HG03460 (cell line): Measurements from ENCODE around the gene SOWAHB.

Experiments used
- ATAC-seq: cut with Tn5 transposase; IDR thresholded peaks from one replicate; pipeline ENCODE4 v1.9.1; 2021; ENCODE audit not compliant: unreplicated experiment

Gene SOWAHB

DNA sequence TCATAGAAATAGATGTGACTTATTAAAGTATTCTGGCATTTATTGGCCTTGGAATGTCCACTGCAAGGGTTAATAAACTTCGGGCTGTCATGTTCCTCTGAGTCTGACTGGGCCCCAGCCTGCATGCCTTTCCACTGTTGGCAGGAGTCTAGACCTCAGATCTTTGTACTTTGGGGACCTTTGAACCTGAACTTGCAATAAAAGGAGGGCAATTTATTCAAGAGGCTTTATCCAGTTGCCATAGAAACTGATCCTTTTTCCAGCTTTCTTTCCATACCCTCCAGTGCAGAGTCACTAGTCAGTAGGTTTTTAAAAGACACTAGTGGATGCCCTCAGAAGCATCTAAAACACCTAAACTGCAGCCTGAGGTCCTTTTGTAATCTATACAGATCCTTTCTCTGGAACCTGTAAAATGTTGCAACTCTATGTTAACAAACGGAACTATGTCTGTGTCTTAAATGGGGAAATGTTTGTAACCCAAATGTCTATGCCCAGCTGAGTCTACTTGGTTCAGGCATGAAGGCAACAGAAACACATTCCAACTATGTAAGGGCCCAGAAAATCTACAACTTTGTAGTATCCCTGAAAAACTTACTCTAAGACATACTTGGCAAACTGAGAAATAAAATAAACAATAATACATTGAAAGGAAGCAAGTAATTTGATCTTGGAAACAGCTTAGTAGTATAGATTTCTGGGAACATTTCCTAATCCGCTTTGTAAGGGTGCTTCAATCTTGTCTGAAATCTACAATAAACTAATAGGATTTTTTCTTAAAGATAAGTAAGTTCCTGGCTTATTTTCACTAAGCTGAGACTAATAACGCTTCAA lies 41.5 kb downstream of the SOWAHB start:
- ATAC-seq, result no peak

DNA sequence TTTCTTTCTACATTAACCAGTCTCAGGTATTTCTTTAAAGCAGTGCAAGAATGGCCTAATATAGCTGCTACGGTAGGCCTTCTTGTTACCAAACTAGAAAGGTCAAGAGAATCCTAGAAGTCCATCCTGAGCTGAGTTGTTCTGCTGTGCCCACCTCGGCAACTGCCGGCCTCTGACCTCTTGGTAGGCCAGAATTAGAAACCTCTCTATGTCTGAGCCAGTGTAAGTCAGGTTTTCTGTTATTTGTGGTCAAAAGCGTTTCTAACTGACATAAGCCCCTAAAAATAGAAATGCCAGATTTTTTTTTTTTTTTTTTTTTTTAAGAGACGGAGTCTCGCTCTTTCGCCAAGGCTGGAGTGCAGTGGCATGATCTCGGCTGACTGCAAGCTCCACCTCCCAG lies 43.1 kb downstream of the SOWAHB start:
- ATAC-seq, result no peak

DNA sequence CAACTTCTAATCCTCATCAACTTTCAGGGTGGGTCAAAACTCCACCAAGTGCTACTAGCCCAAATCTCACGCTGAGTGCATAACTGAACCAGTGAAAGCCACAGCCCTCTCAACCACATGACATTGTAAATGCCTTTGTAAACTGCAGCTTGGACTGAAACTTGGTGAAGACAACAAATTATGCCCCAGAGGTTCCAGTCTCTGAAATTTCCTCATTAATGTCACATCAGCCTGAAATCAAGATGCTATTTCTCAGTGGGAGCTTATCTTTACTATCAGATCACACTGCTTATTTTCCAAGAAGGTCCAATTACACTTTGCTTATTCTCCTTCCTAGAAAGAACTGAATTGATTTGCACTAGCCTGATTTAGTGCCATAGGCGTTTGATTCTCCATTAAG lies 46.6 kb downstream of the SOWAHB start:
- ATAC-seq, result no peak

DNA sequence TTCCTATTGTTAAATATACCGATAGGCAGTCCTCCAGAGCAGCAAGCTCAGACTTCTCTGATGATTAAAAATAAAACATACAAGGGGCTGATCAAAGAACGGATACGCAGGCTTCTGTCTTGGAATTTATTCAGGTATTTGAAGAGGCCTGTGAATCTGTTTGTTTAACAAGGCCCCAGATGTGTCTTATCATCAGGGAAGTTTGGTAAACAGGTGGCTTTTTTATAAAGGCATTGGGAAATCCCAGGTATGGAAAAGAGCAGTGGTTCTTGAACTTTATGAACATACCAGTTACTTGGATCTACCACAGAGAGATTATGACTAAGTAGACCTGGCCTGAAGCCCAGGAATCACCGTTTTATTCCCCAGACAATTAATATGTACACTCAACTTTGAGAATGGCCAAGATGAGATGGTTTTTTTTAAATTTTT lies 47.9 kb downstream of the SOWAHB start:
- no peak for ATAC-seq
